SK-N-SH treated with all-trans-retinoic acid at 6 μM for 48 hours (cell line): Measurements from ENCODE around the gene SUN3.

ENCODE experiments used
- OSR1 ChIP-seq: fragments of 250-450 bp; sonication (Bioruptor Pico); IDR thresholded peaks from 2 replicates; pipeline ENCODE4 v1.8.0; 2022; ENCODE audit warnings: moderate library complexity, mild to moderate bottlenecking, inconsistent platforms
- RARB ChIP-seq: fragments of 250-450 bp; sonication (Bioruptor Pico); IDR thresholded peaks from 2 replicates; pipeline ENCODE4 v1.8.0; 2021; ENCODE audit warnings: mild to moderate bottlenecking, moderate library complexity
- SNAI2 ChIP-seq: fragments of 250-450 bp; sonication (Bioruptor Pico); IDR thresholded peaks from 2 replicates; pipeline ENCODE4 v1.5.0; 2020; ENCODE audit warnings: mild to moderate bottlenecking, moderate library complexity
- TCF4 ChIP-seq: fragments of 250-450 bp; sonication (Bioruptor Pico); IDR thresholded peaks from 2 replicates; pipeline ENCODE4 v1.8.0; 2021; ENCODE audit warnings: mild to moderate bottlenecking, moderate library complexity, borderline replicate concordance
- ZFP3 ChIP-seq: fragments of 250-450 bp; sonication (Bioruptor Pico); IDR thresholded peaks from 2 replicates; pipeline ENCODE4 v1.5.0; 2020; ENCODE audit warnings: mild to moderate bottlenecking, moderate library complexity
- ZFP30 ChIP-seq: fragments of 450-650 bp; formaldehyde crosslinking; IDR thresholded peaks from 2 replicates; pipeline ENCODE4 v1.5.0; 2022; ENCODE audit warnings: mild to moderate bottlenecking, moderate library complexity
- ZNF565 ChIP-seq: fragments of 450-650 bp; formaldehyde crosslinking; conservative IDR thresholded peaks from 2 replicates; pipeline ENCODE4 v1.5.0; 2020; ENCODE audit warnings: low read depth, mild to moderate bottlenecking, moderate library complexity
- TF ChIP-seq, protein P1 (sequence below): fragments of 250-450 bp; sonication (Bioruptor Pico); IDR thresholded peaks from 2 replicates; pipeline ENCODE4 v1.5.1; 2020; ENCODE audit warnings: low read depth, mild to moderate bottlenecking, moderate library complexity
- TF ChIP-seq, protein P2 (sequence below): fragments of 250-450 bp; sonication (Bioruptor Pico); IDR thresholded peaks from 2 replicates; pipeline ENCODE4 v1.8.0; 2020; ENCODE audit warnings: mild to moderate bottlenecking, moderate library complexity, borderline replicate concordance

DNA sequence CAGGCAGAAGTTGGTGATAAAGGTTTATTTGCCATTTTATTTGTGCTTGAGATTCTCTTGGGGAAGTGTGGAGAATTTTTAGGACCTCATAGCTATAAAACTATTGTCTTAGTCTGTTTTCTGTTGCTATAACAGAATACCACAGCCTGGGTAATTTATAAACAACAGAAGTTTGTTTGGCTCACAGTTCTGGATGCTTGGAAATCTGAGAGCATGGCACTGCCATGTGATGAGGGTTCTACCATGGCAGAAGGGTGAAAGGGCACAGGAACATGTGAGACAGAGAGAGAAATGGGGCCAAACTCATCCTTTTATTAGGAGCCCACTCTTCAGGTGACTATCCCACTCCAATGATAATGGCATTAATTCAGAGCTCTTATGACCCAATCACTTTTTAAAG is 12.3 kb downstream of the SUN3 start:
- TF ChIP-seq TCF4 (CRISPR knock-in tag) (no peak), RARB (no peak), OSR1 (CRISPR knock-in tag) (no peak), ZFP3 (no peak), ZNF565 (no peak), SNAI2 (CRISPR knock-in tag) (no peak), ZFP30 (no peak)
- TF ChIP-seq, protein P1, sequence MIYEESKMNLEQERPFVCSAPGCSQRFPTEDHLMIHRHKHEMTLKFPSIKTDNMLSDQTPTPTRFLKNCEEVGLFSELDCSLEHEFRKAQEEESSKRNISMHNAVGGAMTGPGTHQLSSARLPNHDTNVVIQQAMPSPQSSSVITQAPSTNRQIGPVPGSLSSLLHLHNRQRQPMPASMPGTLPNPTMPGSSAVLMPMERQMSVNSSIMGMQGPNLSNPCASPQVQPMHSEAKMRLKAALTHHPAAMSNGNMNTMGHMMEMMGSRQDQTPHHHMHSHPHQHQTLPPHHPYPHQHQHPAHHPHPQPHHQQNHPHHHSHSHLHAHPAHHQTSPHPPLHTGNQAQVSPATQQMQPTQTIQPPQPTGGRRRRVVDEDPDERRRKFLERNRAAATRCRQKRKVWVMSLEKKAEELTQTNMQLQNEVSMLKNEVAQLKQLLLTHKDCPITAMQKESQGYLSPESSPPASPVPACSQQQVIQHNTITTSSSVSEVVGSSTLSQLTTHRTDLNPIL, result no peak
- TF ChIP-seq, protein P2, sequence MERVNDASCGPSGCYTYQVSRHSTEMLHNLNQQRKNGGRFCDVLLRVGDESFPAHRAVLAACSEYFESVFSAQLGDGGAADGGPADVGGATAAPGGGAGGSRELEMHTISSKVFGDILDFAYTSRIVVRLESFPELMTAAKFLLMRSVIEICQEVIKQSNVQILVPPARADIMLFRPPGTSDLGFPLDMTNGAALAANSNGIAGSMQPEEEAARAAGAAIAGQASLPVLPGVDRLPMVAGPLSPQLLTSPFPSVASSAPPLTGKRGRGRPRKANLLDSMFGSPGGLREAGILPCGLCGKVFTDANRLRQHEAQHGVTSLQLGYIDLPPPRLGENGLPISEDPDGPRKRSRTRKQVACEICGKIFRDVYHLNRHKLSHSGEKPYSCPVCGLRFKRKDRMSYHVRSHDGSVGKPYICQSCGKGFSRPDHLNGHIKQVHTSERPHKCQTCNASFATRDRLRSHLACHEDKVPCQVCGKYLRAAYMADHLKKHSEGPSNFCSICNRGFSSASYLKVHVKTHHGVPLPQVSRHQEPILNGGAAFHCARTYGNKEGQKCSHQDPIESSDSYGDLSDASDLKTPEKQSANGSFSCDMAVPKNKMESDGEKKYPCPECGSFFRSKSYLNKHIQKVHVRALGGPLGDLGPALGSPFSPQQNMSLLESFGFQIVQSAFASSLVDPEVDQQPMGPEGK (CRISPR knock-in tag), result no peak
